Mesenchymal stem cell (in vitro differentiated cells and primary cell): Measurements from ENCODE around the gene REV3L.

Source experiments
- DNase-seq: peaks from one replicate; pipeline ENCODE4 v3.0.0-alpha.2; 2013
- H2AFZ ChIP-seq: one replicate; pipeline ENCODE4 v1.6.1; 2013; ENCODE audit warnings: low read depth, mild to moderate bottlenecking, control low read depth, inconsistent platforms, low read length, moderate library complexity
- H2AK5ac ChIP-seq: 2 replicates; pipeline ENCODE4 v1.6.1; 2013; ENCODE audit warnings: low read length, moderate library complexity, mild to moderate bottlenecking, inconsistent platforms; ENCODE audit not compliant: severe bottlenecking
- H2BK120ac ChIP-seq: one replicate; pipeline ENCODE4 v1.6.1; 2013; ENCODE audit warnings: low read depth, mild to moderate bottlenecking, inconsistent platforms, low read length, moderate library complexity
- H2BK12ac ChIP-seq, 2 experiments: one replicate each; pipeline ENCODE4 v1.6.1; 2013; ENCODE audit warnings: inconsistent platforms in 2 of 2, low read length in 2 of 2, mild to moderate bottlenecking in 2 of 2, moderate library complexity in 2 of 2, control low read depth in 1 of 2
- H2BK15ac ChIP-seq: one replicate; pipeline ENCODE4 v1.6.1; 2013; ENCODE audit warnings: mild to moderate bottlenecking, low read depth, inconsistent platforms; ENCODE audit not compliant: poor library complexity, severe bottlenecking
- H2BK5ac ChIP-seq: 2 replicates; pipeline ENCODE4 v1.6.1; 2013; ENCODE audit warnings: low read depth, mild to moderate bottlenecking, low read length, control low read depth, inconsistent platforms; ENCODE audit not compliant: poor library complexity, severe bottlenecking
- H3K14ac ChIP-seq, 2 experiments: one replicate each; pipeline ENCODE4 v1.6.1; 2013; ENCODE audit warnings: inconsistent platforms in 2 of 2, low read length in 2 of 2, control low read depth in 1 of 2, mild to moderate bottlenecking in 1 of 2, moderate library complexity in 1 of 2
- H3K18ac ChIP-seq, 2 experiments: one replicate each; pipeline ENCODE4 v1.6.1; 2013; ENCODE audit warnings: inconsistent platforms in 2 of 2, low read length in 2 of 2, control low read depth in 1 of 2, low read depth in 1 of 2, mild to moderate bottlenecking in 1 of 2
- H3K23ac ChIP-seq, 2 experiments: one replicate each; pipeline ENCODE4 v1.6.1; 2013; ENCODE audit warnings: inconsistent platforms in 2 of 2, low read length in 2 of 2, mild to moderate bottlenecking in 2 of 2, moderate library complexity in 2 of 2, control low read depth in 1 of 2
- H3K27ac ChIP-seq: 2 replicates; pipeline ENCODE4 v1.5.1; 2013; ENCODE audit warnings: mild to moderate bottlenecking, moderate library complexity, low read length, control low read depth, inconsistent platforms; ENCODE audit not compliant: poor library complexity, severe bottlenecking
- H3K27me3 ChIP-seq, 2 experiments: 2 replicates each; pipeline versions ENCODE4 v1.6.1 to v1.7.0; 2013; ENCODE audit warnings: low read length in 2 of 2, mild to moderate bottlenecking in 2 of 2, moderate library complexity in 2 of 2, control low read depth in 1 of 2, inconsistent platforms in 1 of 2; ENCODE audit not compliant: control insufficient read depth in 1 of 2, insufficient read depth in 1 of 2
- H3K36me3 ChIP-seq, 2 experiments: 2 replicates each; pipeline versions ENCODE4 v1.6.1 to v1.7.0; 2013; ENCODE audit warnings: low read length in 2 of 2, control low read depth in 1 of 2, inconsistent platforms in 1 of 2, low read depth in 1 of 2, mild to moderate bottlenecking in 1 of 2; ENCODE audit not compliant: insufficient read depth in 2 of 2, control insufficient read depth in 1 of 2
- H3K4ac ChIP-seq, 2 experiments: one replicate each; pipeline ENCODE4 v1.6.1; 2013; ENCODE audit warnings: inconsistent platforms in 2 of 2, low read length in 2 of 2, mild to moderate bottlenecking in 2 of 2, moderate library complexity in 2 of 2, control low read depth in 1 of 2, low read depth in 1 of 2
- H3K4me1 ChIP-seq: 2 replicates; pipeline ENCODE4 v1.6.1; 2013; ENCODE audit warnings: low read depth, low read length, control low read depth; ENCODE audit not compliant: control insufficient read depth, insufficient read depth
- H3K4me2 ChIP-seq: 2 replicates; pipeline ENCODE4 v1.6.1; 2013; ENCODE audit warnings: low read length, mild to moderate bottlenecking, inconsistent platforms; ENCODE audit not compliant: poor library complexity, severe bottlenecking
- H3K4me3 ChIP-seq, 2 experiments: 2 replicates each; pipeline versions ENCODE4 v1.5.1 to v1.7.0; 2013; ENCODE audit warnings: low read length in 2 of 2, mild to moderate bottlenecking in 2 of 2, control low read depth in 1 of 2, low read depth in 1 of 2; ENCODE audit not compliant: insufficient read depth in 1 of 2
- H3K79me1 ChIP-seq: replicated peaks from 2 replicates; pipeline ENCODE4 v1.6.1; 2013; ENCODE audit warnings: mild to moderate bottlenecking, control low read depth, low read length, inconsistent platforms; ENCODE audit not compliant: poor library complexity, severe bottlenecking
- H3K9ac ChIP-seq: 2 replicates; pipeline ENCODE4 v1.7.0; 2013; ENCODE audit warnings: mild to moderate bottlenecking, low read length, moderate library complexity
- H3K9me3 ChIP-seq: 2 replicates; pipeline ENCODE4 v1.7.0; 2013; ENCODE audit warnings: mild to moderate bottlenecking, low read length; ENCODE audit not compliant: control insufficient read depth
- H4K8ac ChIP-seq: one replicate; pipeline ENCODE4 v1.6.1; 2013; ENCODE audit warnings: inconsistent platforms, mild to moderate bottlenecking, low read length, moderate library complexity
- H4K91ac ChIP-seq: one replicate; pipeline ENCODE4 v1.6.1; 2013; ENCODE audit warnings: mild to moderate bottlenecking, low read length, inconsistent platforms
- WGBS: methylation state at CpG from one replicate; pipeline ENCODE4 v1.1.7; 2013; ENCODE audit warnings: mixed read lengths; 5-methylcytosine and 5-hydroxymethylcytosine counted together

The REV3L gene

DNA sequence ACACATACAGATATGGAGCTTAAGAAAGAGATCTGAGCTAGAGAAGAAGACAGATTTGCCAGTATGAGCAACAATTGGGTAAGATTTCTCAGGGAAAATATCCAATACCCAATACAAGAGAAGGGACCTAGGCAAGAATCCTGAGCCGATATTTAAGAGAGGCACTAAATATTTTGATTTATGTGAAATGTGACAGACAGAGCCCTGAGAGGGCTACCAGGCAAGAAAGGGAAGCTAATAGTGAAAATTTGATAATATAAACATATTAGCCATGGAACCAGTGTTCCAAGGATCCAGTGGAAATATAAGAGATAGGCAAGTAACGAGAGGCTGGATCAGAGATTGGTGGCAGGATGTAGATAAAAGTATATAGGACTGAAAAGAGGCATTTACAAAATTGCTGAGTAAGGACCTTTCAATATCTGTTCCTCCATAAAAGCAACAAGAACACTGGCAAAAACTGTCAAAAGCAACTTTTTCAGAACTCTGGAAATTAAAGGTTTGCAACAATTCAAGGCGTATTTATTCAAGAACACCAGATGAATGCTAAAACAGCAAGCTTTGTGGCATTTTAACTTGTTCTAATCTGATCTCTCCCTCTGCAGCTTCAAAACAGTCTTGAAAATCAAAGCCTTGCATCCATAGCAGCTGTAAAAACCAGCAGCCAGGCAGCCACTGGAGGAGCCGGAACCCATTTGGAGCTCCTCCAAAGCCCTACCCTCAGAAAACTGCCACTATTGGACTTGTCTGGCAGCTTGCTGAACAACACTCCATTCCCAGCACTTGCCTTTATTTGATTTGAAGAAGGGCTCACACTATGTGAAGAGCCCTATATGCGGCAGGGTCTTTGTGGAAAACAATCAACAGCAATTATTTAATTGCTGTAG is 58.8 kb downstream of the REV3L start:
- no peak overlapping the region for H2BK15ac ChIP-seq
- no peak overlapping the region for H3K4me3 ChIP-seq
- no peak overlapping the region for H2BK5ac ChIP-seq
- H3K23ac ChIP-seq = no peak overlapping the region
- no peak overlapping the region for H2AFZ ChIP-seq
- H3K4ac ChIP-seq = no peak overlapping the region
- no peak overlapping the region for H2BK12ac ChIP-seq
- peaks cover 21% of the 10 kb centered on the region for H3K79me1 ChIP-seq
- no peak overlapping the region for H2AK5ac ChIP-seq
- no peak overlapping the region for H4K8ac ChIP-seq
- H3K18ac ChIP-seq = peak overlapping the region in 1 of 2 experiments; percentile 40
- H3K27me3 ChIP-seq = no peaks in the 10 kb centered on the region
- H3K9ac ChIP-seq = no peak overlapping the region
- no peak overlapping the region for H4K91ac ChIP-seq
- peaks cover 0 to 18% of the 10 kb centered on the region in 2 experiments for H3K36me3 ChIP-seq
- no peak overlapping the region for H2BK120ac ChIP-seq
- H3K9me3 ChIP-seq = peaks cover 5% of the 10 kb centered on the region
- WGBS = 73% methylated on average over 5 of the region's 5 CpGs
- no peak overlapping the region for H3K4me2 ChIP-seq
- peak; percentile 32 for DNase-seq
- H3K4me1 ChIP-seq = peaks cover 4% of the 10 kb centered on the region
- H3K27ac ChIP-seq = no peak overlapping the region
- no peak overlapping the region for H3K14ac ChIP-seq

DNA sequence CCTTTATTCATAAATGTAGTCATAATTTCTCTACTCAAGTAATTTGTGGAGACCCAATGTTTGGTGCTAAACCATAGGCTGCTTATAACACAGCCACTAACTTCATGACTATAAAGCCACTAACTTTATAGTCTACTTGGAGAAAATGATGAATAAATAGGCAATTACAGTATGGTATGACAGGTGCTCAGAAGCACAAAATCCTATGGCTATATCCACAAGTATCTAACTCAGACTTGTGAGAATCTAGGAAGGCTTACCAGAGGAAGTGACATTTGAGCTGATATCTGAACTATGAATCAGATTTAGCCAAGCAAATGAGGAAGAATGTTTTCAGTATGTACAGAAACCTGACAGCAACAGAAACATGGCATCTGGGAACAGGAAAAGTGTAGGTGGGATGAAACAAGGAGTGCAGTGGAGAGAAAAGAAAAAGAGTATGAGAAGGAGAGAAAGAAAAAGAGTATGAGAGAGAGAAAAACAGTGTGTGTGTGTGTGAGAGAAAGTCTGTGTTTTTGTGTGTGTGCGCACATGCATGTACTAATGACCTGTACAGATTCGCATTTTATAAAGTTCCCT is 59.9 kb downstream of the REV3L start:
- no peak overlapping the region for H2AFZ ChIP-seq
- H3K79me1 ChIP-seq = peaks cover 21% of the 10 kb centered on the region
- no peak overlapping the region for H3K23ac ChIP-seq
- H3K36me3 ChIP-seq = peaks cover 0 to 12% of the 10 kb centered on the region in 2 experiments
- H3K4ac ChIP-seq = no peak overlapping the region
- no peak overlapping the region for H3K4me3 ChIP-seq
- no peak overlapping the region for H2BK5ac ChIP-seq
- H4K8ac ChIP-seq = no peak overlapping the region
- DNase-seq = no peak
- no peak overlapping the region for H2BK15ac ChIP-seq
- H2AK5ac ChIP-seq = no peak overlapping the region
- no peak overlapping the region for H2BK12ac ChIP-seq
- H3K14ac ChIP-seq = no peak overlapping the region
- no peak overlapping the region for H4K91ac ChIP-seq
- H3K9ac ChIP-seq = no peak overlapping the region
- no peak overlapping the region for H3K18ac ChIP-seq
- H2BK120ac ChIP-seq = no peak overlapping the region
- H3K27ac ChIP-seq = no peak overlapping the region
- H3K27me3 ChIP-seq = no peaks in the 10 kb centered on the region
- H3K4me1 ChIP-seq = peaks cover 7% of the 10 kb centered on the region
- H3K4me2 ChIP-seq = no peak overlapping the region
- WGBS = 94% methylated on average over 2 of the region's 2 CpGs
- no peaks in the 10 kb centered on the region for H3K9me3 ChIP-seq

DNA sequence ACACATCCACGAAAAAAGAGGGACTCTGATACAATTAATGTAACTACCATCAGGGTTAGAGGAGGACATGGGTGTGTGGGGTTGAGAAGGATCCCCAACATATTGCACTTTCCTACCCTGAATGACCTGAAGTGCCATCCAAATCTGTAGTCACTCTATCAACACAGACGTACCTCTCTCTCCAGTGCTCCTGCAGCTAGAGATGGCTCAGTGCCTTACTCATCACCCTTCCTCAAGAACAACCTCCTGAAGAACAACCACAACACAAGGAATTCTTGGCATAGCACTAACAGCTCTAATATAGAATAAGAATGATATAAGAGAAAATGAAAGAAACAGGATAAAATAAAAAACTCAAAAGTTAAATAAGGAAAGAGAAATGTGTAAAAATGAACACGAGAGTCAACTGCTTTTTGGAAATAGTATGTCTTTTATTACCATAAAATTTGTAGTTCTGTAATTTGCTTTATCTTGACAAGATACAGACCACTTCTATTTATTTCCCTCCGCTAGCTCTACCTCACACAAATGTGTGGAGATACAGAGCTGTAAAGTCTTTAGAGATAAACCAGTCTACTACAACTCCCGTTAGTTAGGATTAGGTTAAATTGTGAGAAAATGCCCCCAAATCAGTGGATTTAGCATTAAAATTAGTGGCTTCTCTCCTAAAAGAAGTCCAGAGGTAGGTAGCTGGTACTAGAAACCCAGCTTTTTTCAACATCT is 63.9 kb downstream of the REV3L start:
- Histone ChIP-seq H2AFZ (no peak overlapping the region), H3K4ac (no peak overlapping the region), H3K4me2 (no peak overlapping the region), H3K79me1 (peaks cover 16% of the 10 kb centered on the region), H3K23ac (no peak overlapping the region), H2BK12ac (peak overlapping the region in 1 of 2 experiments; percentile 31), H3K14ac (no peak overlapping the region), H2BK5ac (no peak overlapping the region), H3K9me3 (no peaks in the 10 kb centered on the region), H3K27ac (no peak overlapping the region), H3K27me3 (no peaks in the 10 kb centered on the region), H3K36me3 (peaks cover 0 to 33% of the 10 kb centered on the region in 2 experiments), H2BK15ac (no peak overlapping the region), H2BK120ac (no peak overlapping the region), H3K9ac (no peak overlapping the region), H4K8ac (no peak overlapping the region), H3K4me3 (no peak overlapping the region), H4K91ac (peak overlapping the region; percentile 65), H3K4me1 (peaks cover 5% of the 10 kb centered on the region), H3K18ac (peak overlapping the region in 1 of 2 experiments; percentile 73), H2AK5ac (no peak overlapping the region)
- WGBS = 50% methylated on average over 2 of the region's 5 CpGs
- peak; percentile 52 for DNase-seq

DNA sequence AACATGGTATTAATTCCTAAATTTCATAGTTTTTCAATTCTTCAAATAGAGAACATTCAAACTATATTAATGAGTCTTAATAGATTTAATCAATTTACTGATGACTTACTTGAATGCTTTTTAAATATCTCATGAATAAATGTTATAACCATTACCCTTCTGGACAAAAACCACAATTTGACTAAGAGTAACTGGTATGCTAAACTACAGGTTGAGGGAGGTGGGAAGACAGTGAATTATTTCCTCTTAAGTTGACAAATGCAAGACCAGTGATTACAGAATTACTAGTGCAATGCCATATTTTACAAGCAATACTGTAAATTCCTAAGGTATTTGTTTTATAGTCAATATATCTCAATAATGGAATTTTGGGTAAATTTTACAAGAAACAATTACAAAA is 65.1 kb downstream of the REV3L start:
- H3K4ac ChIP-seq = no peak overlapping the region

More for the DNA sequence above, 65.1 kb downstream of the REV3L start:
- no peak for DNase-seq
- Histone ChIP-seq H3K4me2 (no peak overlapping the region), H2AFZ (no peak overlapping the region), H3K27me3 (no peaks in the 10 kb centered on the region), H4K8ac (no peak overlapping the region), H3K36me3 (peaks cover 0 to 42% of the 10 kb centered on the region in 2 experiments), H2BK5ac (no peak overlapping the region), H3K27ac (no peak overlapping the region), H2BK15ac (no peak overlapping the region), H3K79me1 (peaks cover 11% of the 10 kb centered on the region), H4K91ac (no peak overlapping the region), H3K14ac (no peak overlapping the region), H3K9ac (peak overlapping the region; percentile 4), H3K9me3 (no peaks in the 10 kb centered on the region), H3K23ac (no peak overlapping the region), H2BK12ac (no peak overlapping the region), H3K18ac (no peak overlapping the region), H2AK5ac (no peak overlapping the region), H2BK120ac (no peak overlapping the region), H3K4me1 (peaks cover 5% of the 10 kb centered on the region), H3K4me3 (no peak overlapping the region)
